B cell (primary cell): ENCODE data around the gene LIPC. TPM values are rescaled to one million over a fixed set of nuclear protein-coding genes. Genes with fewer than 3 reads are reported as not detected.

Source experiments
- ATAC-seq: fragments of 200-7000 bp; cut with Tn5 transposase; one replicate; pipeline ENCODE4 v1.10.0; 2021; ENCODE audit warnings: low read depth, mild to moderate bottlenecking, moderate number of reproducible peaks, moderate library complexity
- CTCF ChIA-PET: fragments of 350-600 bp; sonication (Branson Sonifier 250); formaldehyde crosslinking; loops from one replicate; lab custom pipeline; 2021; ENCODE audit warnings: antibody characterized with exemption, inconsistent platforms; lab: Charles Lee
- POLR2A ChIA-PET: fragments of 350-600 bp; sonication (Branson Sonifier 250); formaldehyde crosslinking; loops from one replicate; lab custom pipeline; 2021; ENCODE audit warnings: antibody characterized with exemption; lab: Charles Lee
- DNase-seq: peaks from one replicate; pipeline ENCODE4 v3.0.0; 2013
- H2AFZ ChIP-seq: 2 replicates; pipeline ENCODE4 v1.6.1; 2012; ENCODE audit warnings: mild to moderate bottlenecking, low read depth, low read length; ENCODE audit not compliant: insufficient read depth, poor library complexity, severe bottlenecking
- H3K27ac ChIP-seq, 2 donors: 1 replicate in 1 of 2; 2 replicates in 1 of 2; pipeline ENCODE4 v1.5.1; 2012 to 2013; ENCODE audit warnings: low read length in 2 of 2, mild to moderate bottlenecking in 2 of 2, moderate library complexity in 1 of 2
- H3K27me3 ChIP-seq, 4 experiments: fragments of 200-600 bp in 1 of 4; sonication (generic) in 1 of 4; replicated peaks in 1 of 4; 1 replicate in 2 of 4; 2 replicates in 2 of 4; pipeline versions ENCODE4 v1.6.1 to v1.7.0; 2013 to 2016; ENCODE audit warnings: low read length in 3 of 4, mild to moderate bottlenecking in 2 of 4, mixed read lengths in 1 of 4, moderate library complexity in 1 of 4; ENCODE audit not compliant: insufficient read depth in 4 of 4, control insufficient read depth in 3 of 4; ENCODE audit errors: control extremely low read depth in 1 of 4
- H3K36me3 ChIP-seq, 2 experiments: replicated peaks in 1 of 2; 1 replicate in 1 of 2; 2 replicates in 1 of 2; pipeline versions ENCODE4 v1.6.1 to v1.7.1; 2013; ENCODE audit warnings: low read length in 1 of 2; ENCODE audit not compliant: insufficient read depth in 2 of 2, control insufficient read depth in 1 of 2; ENCODE audit errors: control extremely low read depth in 1 of 2, extremely low read depth in 1 of 2
- H3K4me1 ChIP-seq, 2 donors: fragments of 200-600 bp in 1 of 2; sonication (generic) in 1 of 2; 1 replicate in 1 of 2; 2 replicates in 1 of 2; pipeline versions ENCODE4 v1.5.1 to v1.6.1; 2013 to 2017; ENCODE audit warnings: low read length in 2 of 2; ENCODE audit not compliant: control insufficient read depth in 2 of 2, insufficient read depth in 2 of 2
- H3K4me2 ChIP-seq: replicated peaks from 2 replicates; pipeline ENCODE3; 2012; ENCODE audit warnings: mild to moderate bottlenecking, low read depth, low read length; ENCODE audit not compliant: poor library complexity, severe bottlenecking
- H3K4me3 ChIP-seq, 5 experiments: fragments of 200-600 bp in 1 of 5; sonication (generic) in 1 of 5; 1 replicate in 3 of 5; 2 replicates in 2 of 5; pipeline versions ENCODE4 v1.5.1 to v1.7.0; 2011 to 2016; ENCODE audit warnings: low read length in 4 of 5, mild to moderate bottlenecking in 4 of 5, low read depth in 2 of 5, control low read depth in 1 of 5, moderate library complexity in 1 of 5; ENCODE audit not compliant: insufficient read depth in 1 of 5; ENCODE audit errors: control extremely low read depth in 1 of 5, extremely low read depth in 1 of 5
- H3K79me2 ChIP-seq: fragments of 200-600 bp; sonication (generic); one replicate; pipeline ENCODE4 v1.6.0; 2016; ENCODE audit warnings: low read length; ENCODE audit not compliant: control insufficient read depth, insufficient read depth
- H3K9ac ChIP-seq: fragments of 200-600 bp; sonication (generic); 2 replicates; pipeline ENCODE4 v1.6.1; 2017; ENCODE audit warnings: mild to moderate bottlenecking, low read length, moderate library complexity
- H3K9me3 ChIP-seq, 3 donors: one replicate each; pipeline versions ENCODE4 v1.6.1 to v1.7.1; 2013; ENCODE audit warnings: low read length in 2 of 3; ENCODE audit not compliant: control insufficient read depth in 2 of 3, insufficient read depth in 1 of 3; ENCODE audit errors: control extremely low read depth in 1 of 3
- H4K20me1 ChIP-seq: 2 replicates; pipeline ENCODE4 v1.6.0; 2012; ENCODE audit warnings: mild to moderate bottlenecking, low read length; ENCODE audit not compliant: insufficient read depth, control insufficient read depth, poor library complexity, severe bottlenecking
- H3K27ac Mint-ChIP-seq: one replicate; pipeline ENCODE4 v1.8.0; 2021; ENCODE audit warnings: mixed read lengths
- H3K27me3 Mint-ChIP-seq: one replicate; pipeline ENCODE4 v1.8.0; 2021; ENCODE audit warnings: mixed read lengths
- H3K4me1 Mint-ChIP-seq: one replicate; pipeline ENCODE4 v1.8.0; 2021; ENCODE audit warnings: mixed read lengths
- H3K4me3 Mint-ChIP-seq: one replicate; pipeline ENCODE4 v1.8.0; 2021; ENCODE audit warnings: mixed read lengths
- H3K9me3 Mint-ChIP-seq: one replicate; pipeline ENCODE4 v1.8.0; 2022; ENCODE audit warnings: mixed read lengths; ENCODE audit not compliant: insufficient read depth
- EZH2 ChIP-seq: IDR thresholded peaks from 2 replicates; pipeline ENCODE4 v1.6.1; 2012; ENCODE audit warnings: borderline replicate concordance, low read depth, mild to moderate bottlenecking, moderate library complexity, low read length; ENCODE audit not compliant: insufficient read depth, poor library complexity, severe bottlenecking
- WGBS: methylation state at CpG from one replicate; pipeline ENCODE4 v1.1.5; 2013; ENCODE audit warnings: missing lambda C conversion rate; ENCODE audit not compliant: insufficient coverage; 5-methylcytosine and 5-hydroxymethylcytosine counted together
- intact Hi-C: fragments of 100-400 bp; cut with micrococcal nuclease; formaldehyde crosslinking; loops from one replicate; pipeline ENCODE4 v1.10.0; 2022
- polyA plus RNA-seq: library from polyadenylated mRNA; depleted of rRNA; stranded (reverse); fragments of >200 nt; gene quantifications from 2 replicates; pipeline ENCODE4 v1.2.3, GENCODE V29; 2012
- total RNA-seq, 2 donors: library from RNA; stranded (reverse); fragments of 120-200 nt in 1 of 2; gene quantifications; 1 replicate in 1 of 2; 2 replicates in 1 of 2; pipeline versions ENCODE4 v1.2.3 to v1.2.4, GENCODE V29; 2013 to 2022
- TF ChIP-seq, protein P1 (sequence below): fragments of 200-600 bp; IDR thresholded peaks from one replicate; pipeline ENCODE4 v1.8.0; 2022; ENCODE audit warnings: antibody characterized with exemption, mild to moderate bottlenecking

LIPC gene
- total and polyA plus RNA-seq, 2 donors (not counting 1 experiment from before 2014, with no cell fraction given) = not detected

DNA sequence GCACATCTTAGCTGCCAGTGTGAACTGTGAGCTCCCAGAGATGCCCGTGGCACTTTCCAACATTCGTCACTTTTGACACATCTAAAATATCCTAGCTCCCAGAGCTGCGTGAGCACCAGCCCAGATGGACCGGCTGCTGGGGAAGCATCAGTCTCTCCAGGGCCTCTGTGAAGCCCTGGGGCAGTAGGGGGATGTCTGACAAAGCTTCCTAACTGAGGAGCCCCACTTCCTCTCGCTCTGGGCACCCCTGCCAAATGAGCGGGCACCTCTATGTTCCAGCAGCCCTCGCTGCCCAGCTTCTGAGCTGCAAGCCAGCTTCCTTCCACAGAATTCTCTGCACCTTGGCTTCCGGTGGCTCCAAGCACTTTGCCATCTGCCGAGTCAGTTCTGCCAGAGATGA lies 91.1 kb downstream of the LIPC start:
- H3K4me2 ChIP-seq = no peak overlapping the region
- Mint-ChIP-seq H3K4me3 (no peak overlapping the region), H3K27me3 (peaks cover 26% of the 10 kb centered on the region), H3K4me1 (peaks cover 26% of the 10 kb centered on the region), H3K27ac (no peak overlapping the region), H3K9me3 (no peaks in the 10 kb centered on the region)
- H3K4me1 ChIP-seq = peaks cover 13 to 16% of the 10 kb centered on the region in 2 donors
- DNase-seq = no peak
- H4K20me1 ChIP-seq = no peaks in the 10 kb centered on the region
- TF ChIP-seq EZH2 = no peak
- TF ChIP-seq, protein P1, sequence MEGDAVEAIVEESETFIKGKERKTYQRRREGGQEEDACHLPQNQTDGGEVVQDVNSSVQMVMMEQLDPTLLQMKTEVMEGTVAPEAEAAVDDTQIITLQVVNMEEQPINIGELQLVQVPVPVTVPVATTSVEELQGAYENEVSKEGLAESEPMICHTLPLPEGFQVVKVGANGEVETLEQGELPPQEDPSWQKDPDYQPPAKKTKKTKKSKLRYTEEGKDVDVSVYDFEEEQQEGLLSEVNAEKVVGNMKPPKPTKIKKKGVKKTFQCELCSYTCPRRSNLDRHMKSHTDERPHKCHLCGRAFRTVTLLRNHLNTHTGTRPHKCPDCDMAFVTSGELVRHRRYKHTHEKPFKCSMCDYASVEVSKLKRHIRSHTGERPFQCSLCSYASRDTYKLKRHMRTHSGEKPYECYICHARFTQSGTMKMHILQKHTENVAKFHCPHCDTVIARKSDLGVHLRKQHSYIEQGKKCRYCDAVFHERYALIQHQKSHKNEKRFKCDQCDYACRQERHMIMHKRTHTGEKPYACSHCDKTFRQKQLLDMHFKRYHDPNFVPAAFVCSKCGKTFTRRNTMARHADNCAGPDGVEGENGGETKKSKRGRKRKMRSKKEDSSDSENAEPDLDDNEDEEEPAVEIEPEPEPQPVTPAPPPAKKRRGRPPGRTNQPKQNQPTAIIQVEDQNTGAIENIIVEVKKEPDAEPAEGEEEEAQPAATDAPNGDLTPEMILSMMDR = no peak
- no peaks in the 10 kb centered on the region for H3K9me3 ChIP-seq
- H3K36me3 ChIP-seq = no peaks in the 10 kb centered on the region
- intact Hi-C loops = no loop called here
- CTCF ChIA-PET = no interaction called here
- H3K27me3 ChIP-seq = peaks cover 0 to 2% (median 1%) of the 10 kb centered on the region in 4 experiments
- 94% methylated on average over 8 of the region's 9 CpGs for WGBS
- H3K4me3 ChIP-seq = no peak overlapping the region
- H2AFZ ChIP-seq = no peak overlapping the region
- H3K79me2 ChIP-seq = no peaks in the 10 kb centered on the region
- H3K27ac ChIP-seq = no peak overlapping the region
- no peak for ATAC-seq
- no peak overlapping the region for H3K9ac ChIP-seq
- POLR2A ChIA-PET = no interaction called here

DNA sequence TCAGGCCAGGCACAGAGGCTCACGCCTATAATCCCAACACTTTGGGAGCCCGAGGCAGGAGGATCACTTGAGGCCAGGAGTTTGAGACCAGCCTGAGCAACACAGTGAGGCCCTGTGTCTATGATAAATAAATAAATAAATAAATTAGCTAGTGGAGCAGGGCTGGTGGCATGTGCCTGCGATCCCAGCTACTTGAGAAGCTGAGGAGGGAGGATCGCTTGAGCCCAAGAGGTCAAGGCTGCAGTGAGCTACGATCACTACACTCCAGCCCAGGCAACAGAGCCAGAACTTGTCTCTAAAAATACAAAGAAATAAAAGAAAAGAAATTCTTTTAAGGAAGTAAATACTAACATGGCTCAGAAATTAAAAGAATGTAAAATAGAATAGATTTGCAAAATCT lies 91.8 kb downstream of the LIPC start:
- H2AFZ ChIP-seq = no peak overlapping the region
- intact Hi-C loops = no loop called here
- Mint-ChIP-seq H3K4me3 (no peak overlapping the region), H3K4me1 (peaks cover 18% of the 10 kb centered on the region), H3K27ac (no peak overlapping the region), H3K9me3 (no peaks in the 10 kb centered on the region), H3K27me3 (peaks cover 26% of the 10 kb centered on the region)
- no CpG with 5 or more reads among the region's 5 CpGs for WGBS
- TF ChIP-seq EZH2 = no peak
- TF ChIP-seq, protein P1 = no peak
- ChIA-PET CTCF (no interaction called here), POLR2A (no interaction called here)
- ATAC-seq = no peak
- peaks cover 0 to 2% (median 1%) of the 10 kb centered on the region in 4 experiments for H3K27me3 ChIP-seq
- no peaks in the 10 kb centered on the region for H4K20me1 ChIP-seq
- H3K9ac ChIP-seq = no peak overlapping the region
- no peak overlapping the region for H3K27ac ChIP-seq
- H3K4me1 ChIP-seq = peaks cover 5 to 8% of the 10 kb centered on the region in 2 donors
- H3K79me2 ChIP-seq = no peaks in the 10 kb centered on the region
- no peak overlapping the region for H3K4me3 ChIP-seq
- H3K9me3 ChIP-seq = no peaks in the 10 kb centered on the region
- H3K36me3 ChIP-seq = no peaks in the 10 kb centered on the region
- no peak for DNase-seq
- H3K4me2 ChIP-seq = no peak overlapping the region
